Stomach (tissue), 4 donors: ENCODE measurements around the gene SUN1.

Experiments
- EP300 ChIP-seq: sonication (generic); formaldehyde crosslinking; IDR thresholded peaks from one replicate; pipeline ENCODE4 v1.6.1; 2017; ENCODE audit warnings: antibody characterized with exemption
- POLR2A ChIP-seq, 4 donors: fragments of 450-650 bp; IDR thresholded peaks; one replicate each; pipeline ENCODE4 v1.6.1; 2016; ENCODE audit warnings: antibody characterized with exemption in 4 of 4, control low read depth in 2 of 4, mild to moderate bottlenecking in 1 of 4, moderate library complexity in 1 of 4
- TF ChIP-seq, protein P1 (sequence below), 7 experiments: fragments of 450-650 bp in 4 of 7; fragments of 200-600 bp in 3 of 7; sonication (generic) in 3 of 7; IDR thresholded peaks; one replicate each; pipeline ENCODE4 v1.5.1; 2016 to 2019; ENCODE audit warnings: antibody characterized with exemption in 7 of 7, control low read depth in 2 of 7, mild to moderate bottlenecking in 1 of 7

- TF ChIP-seq, protein P1, sequence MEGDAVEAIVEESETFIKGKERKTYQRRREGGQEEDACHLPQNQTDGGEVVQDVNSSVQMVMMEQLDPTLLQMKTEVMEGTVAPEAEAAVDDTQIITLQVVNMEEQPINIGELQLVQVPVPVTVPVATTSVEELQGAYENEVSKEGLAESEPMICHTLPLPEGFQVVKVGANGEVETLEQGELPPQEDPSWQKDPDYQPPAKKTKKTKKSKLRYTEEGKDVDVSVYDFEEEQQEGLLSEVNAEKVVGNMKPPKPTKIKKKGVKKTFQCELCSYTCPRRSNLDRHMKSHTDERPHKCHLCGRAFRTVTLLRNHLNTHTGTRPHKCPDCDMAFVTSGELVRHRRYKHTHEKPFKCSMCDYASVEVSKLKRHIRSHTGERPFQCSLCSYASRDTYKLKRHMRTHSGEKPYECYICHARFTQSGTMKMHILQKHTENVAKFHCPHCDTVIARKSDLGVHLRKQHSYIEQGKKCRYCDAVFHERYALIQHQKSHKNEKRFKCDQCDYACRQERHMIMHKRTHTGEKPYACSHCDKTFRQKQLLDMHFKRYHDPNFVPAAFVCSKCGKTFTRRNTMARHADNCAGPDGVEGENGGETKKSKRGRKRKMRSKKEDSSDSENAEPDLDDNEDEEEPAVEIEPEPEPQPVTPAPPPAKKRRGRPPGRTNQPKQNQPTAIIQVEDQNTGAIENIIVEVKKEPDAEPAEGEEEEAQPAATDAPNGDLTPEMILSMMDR (IDR thresholded peaks at IDR 0.05): no peak
- TF ChIP-seq POLR2A (IDR thresholded peaks at IDR 0.05): no peak
- no peak for TF ChIP-seq EP300
These were observed 86.8 kb downstream of the SUN1 start for GRCh38 chr7:919114-919442.
